Measurements from ENCODE around the gene RBAK.

RBAK gene

DNA sequence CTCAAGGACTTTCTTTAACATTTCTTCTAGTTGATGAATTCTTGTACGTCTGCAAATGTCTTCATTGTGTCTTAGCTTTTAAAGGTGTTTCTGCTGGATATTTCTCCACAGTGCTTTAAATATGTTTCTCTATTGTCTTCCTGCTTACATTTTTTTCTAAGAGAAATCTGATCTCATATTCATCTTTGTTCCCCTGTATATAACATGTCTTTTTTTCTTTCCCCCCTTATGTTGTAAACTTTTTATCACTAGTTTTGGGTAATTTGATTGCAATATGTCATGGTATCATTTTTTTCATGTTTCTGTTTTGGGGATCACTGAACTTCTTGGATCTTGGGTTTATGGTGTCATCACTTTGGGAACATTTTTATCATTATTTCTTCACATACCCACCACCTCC lies 7.5 kb downstream of the RBAK start:
- Histone ChIP-seq H2AFZ (no peak overlapping the region), H3K36me3 (ENCODE audit: control insufficient read depth, insufficient read depth, low read length) (no peaks in the 10 kb centered on the region), H3K4me1 (no peaks in the 10 kb centered on the region), H3K4me3 (ENCODE audit: low read depth, low read length) (no peak overlapping the region), H3K9me3 (ENCODE audit: control insufficient read depth, low read length) (no peaks in the 10 kb centered on the region), H3K9ac (no peak overlapping the region), H3K79me2 (peaks cover 13% of the 10 kb centered on the region), H3K27me3 (ENCODE audit: control insufficient read depth, insufficient read depth, low read length) (no peaks in the 10 kb centered on the region), H3K27ac (no peak overlapping the region), H3K4me2 (ENCODE audit: low read length) (no peak overlapping the region)
- TF ChIP-seq, protein P1, sequence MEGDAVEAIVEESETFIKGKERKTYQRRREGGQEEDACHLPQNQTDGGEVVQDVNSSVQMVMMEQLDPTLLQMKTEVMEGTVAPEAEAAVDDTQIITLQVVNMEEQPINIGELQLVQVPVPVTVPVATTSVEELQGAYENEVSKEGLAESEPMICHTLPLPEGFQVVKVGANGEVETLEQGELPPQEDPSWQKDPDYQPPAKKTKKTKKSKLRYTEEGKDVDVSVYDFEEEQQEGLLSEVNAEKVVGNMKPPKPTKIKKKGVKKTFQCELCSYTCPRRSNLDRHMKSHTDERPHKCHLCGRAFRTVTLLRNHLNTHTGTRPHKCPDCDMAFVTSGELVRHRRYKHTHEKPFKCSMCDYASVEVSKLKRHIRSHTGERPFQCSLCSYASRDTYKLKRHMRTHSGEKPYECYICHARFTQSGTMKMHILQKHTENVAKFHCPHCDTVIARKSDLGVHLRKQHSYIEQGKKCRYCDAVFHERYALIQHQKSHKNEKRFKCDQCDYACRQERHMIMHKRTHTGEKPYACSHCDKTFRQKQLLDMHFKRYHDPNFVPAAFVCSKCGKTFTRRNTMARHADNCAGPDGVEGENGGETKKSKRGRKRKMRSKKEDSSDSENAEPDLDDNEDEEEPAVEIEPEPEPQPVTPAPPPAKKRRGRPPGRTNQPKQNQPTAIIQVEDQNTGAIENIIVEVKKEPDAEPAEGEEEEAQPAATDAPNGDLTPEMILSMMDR (IDR thresholded peaks at IDR 0.05), result no peak

DNA sequence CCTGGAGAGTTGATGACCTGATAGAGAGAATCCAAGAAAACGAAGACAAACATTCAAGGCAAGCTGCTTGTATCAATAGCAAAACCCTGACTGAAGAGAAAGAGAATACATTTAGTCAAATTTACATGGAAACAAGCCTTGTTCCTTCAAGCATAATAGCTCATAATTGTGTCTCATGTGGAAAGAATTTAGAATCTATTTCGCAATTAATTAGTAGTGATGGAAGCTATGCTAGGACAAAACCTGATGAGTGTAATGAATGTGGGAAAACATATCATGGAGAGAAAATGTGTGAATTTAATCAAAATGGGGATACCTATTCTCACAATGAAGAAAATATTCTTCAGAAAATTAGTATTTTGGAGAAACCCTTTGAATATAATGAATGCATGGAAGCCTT lies 18.0 kb downstream of the RBAK start:
- no peak overlapping the region for H3K4me3 ChIP-seq (ENCODE audit: low read depth, low read length)
- H3K9ac ChIP-seq, result no peak overlapping the region
- H3K4me2 ChIP-seq (ENCODE audit: low read length), result no peak overlapping the region
- no peak overlapping the region for H2AFZ ChIP-seq
- no peaks in the 10 kb centered on the region for H3K79me2 ChIP-seq
- no peaks in the 10 kb centered on the region for H3K4me1 ChIP-seq
- H3K27me3 ChIP-seq (ENCODE audit: control insufficient read depth, insufficient read depth, low read length), result no peaks in the 10 kb centered on the region
- H3K27ac ChIP-seq, result no peak overlapping the region
- H3K9me3 ChIP-seq (ENCODE audit: control insufficient read depth, low read length), result peaks cover 23% of the 10 kb centered on the region
- TF ChIP-seq, protein P1 (IDR thresholded peaks at IDR 0.05), result no peak
- H3K36me3 ChIP-seq (ENCODE audit: control insufficient read depth, insufficient read depth, low read length), result peaks cover 31% of the 10 kb centered on the region

DNA sequence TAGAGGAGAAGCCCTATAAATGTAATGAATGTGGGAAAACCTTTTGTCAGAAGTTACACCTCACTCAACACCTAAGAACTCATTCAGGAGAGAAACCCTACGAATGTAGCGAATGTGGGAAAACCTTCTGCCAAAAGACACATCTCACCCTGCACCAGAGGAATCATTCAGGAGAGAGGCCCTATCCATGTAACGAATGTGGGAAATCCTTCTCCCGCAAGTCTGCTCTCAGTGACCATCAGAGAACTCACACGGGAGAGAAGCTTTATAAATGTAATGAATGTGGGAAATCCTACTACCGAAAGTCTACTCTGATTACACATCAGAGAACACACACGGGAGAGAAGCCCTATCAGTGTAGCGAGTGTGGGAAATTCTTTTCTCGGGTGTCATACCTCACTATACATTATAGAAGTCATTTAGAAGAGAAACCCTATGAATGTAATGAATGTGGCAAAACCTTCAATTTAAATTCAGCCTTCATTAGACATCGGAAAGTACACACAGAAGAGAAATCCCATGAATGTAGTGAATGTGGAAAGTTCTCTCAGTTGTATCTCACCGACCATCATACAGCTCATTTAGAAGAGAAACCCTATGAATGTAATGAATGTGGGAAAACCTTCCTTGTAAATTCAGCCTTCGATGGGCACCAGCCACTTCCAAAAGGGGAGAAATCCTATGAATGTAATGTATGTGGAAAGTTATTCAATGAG lies 18.9 kb downstream of the RBAK start:
- Histone ChIP-seq H3K4me2 (ENCODE audit: low read length) (no peak overlapping the region), H3K4me1 (no peaks in the 10 kb centered on the region), H3K9ac (no peak overlapping the region), H3K9me3 (ENCODE audit: control insufficient read depth, low read length) (peaks cover 23% of the 10 kb centered on the region), H3K36me3 (ENCODE audit: control insufficient read depth, insufficient read depth, low read length) (peaks cover 31% of the 10 kb centered on the region), H3K27me3 (ENCODE audit: control insufficient read depth, insufficient read depth, low read length) (no peaks in the 10 kb centered on the region), H3K27ac (no peak overlapping the region), H2AFZ (no peak overlapping the region), H3K4me3 (ENCODE audit: low read depth, low read length) (no peak overlapping the region), H3K79me2 (no peaks in the 10 kb centered on the region)
- TF ChIP-seq, protein P1 (IDR thresholded peaks at IDR 0.05), result no peak

DNA sequence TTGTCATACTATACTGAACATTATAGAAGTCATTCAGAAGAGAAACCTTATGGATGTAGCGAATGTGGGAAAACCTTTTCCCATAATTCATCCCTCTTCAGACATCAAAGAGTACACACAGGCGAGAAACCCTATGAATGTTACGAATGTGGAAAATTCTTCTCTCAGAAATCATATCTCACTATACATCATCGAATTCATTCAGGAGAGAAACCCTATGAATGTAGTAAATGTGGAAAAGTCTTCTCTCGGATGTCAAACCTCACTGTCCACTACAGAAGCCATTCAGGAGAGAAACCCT lies 19.4 kb downstream of the RBAK start:
- no peaks in the 10 kb centered on the region for H3K4me1 ChIP-seq
- no peaks in the 10 kb centered on the region for H3K79me2 ChIP-seq
- no peak overlapping the region for H3K27ac ChIP-seq
- H3K4me3 ChIP-seq (ENCODE audit: low read depth, low read length), result no peak overlapping the region
- H3K4me2 ChIP-seq (ENCODE audit: low read length), result no peak overlapping the region
- H3K36me3 ChIP-seq (ENCODE audit: control insufficient read depth, insufficient read depth, low read length), result peaks cover 31% of the 10 kb centered on the region
- H2AFZ ChIP-seq, result no peak overlapping the region
- H3K9ac ChIP-seq, result no peak overlapping the region
- H3K27me3 ChIP-seq (ENCODE audit: control insufficient read depth, insufficient read depth, low read length), result no peaks in the 10 kb centered on the region
- TF ChIP-seq, protein P1 (IDR thresholded peaks at IDR 0.05), result no peak
- peaks cover 23% of the 10 kb centered on the region for H3K9me3 ChIP-seq (ENCODE audit: control insufficient read depth, low read length)

DNA sequence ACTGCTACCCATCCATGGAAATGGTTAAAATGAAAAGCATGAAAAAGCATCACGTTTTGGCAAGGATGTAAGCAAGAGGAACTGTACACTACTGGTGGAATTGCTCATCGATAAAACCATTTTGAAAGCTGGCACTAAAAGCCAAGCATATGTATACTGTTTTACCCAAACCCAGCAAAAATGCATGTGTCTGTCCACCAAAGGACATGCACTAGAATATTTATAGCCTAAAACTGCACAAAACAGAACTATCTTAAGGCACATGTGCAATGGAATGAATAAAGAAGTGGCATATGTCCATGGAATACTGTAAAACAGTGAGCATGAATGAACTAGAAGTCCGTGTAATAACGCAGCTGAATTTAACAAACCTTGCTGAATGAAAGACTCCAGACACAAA lies 22.9 kb downstream of the RBAK start:
- H3K79me2 ChIP-seq, result no peaks in the 10 kb centered on the region
- no peak overlapping the region for H2AFZ ChIP-seq
- H3K4me3 ChIP-seq (ENCODE audit: low read depth, low read length), result no peak overlapping the region
- peaks cover 23% of the 10 kb centered on the region for H3K9me3 ChIP-seq (ENCODE audit: control insufficient read depth, low read length)
- no peak overlapping the region for H3K27ac ChIP-seq
- TF ChIP-seq, protein P1 (IDR thresholded peaks at IDR 0.05), result no peak
- H3K9ac ChIP-seq, result no peak overlapping the region
- no peak overlapping the region for H3K4me2 ChIP-seq (ENCODE audit: low read length)
- no peaks in the 10 kb centered on the region for H3K27me3 ChIP-seq (ENCODE audit: control insufficient read depth, insufficient read depth, low read length)
- peaks cover 26% of the 10 kb centered on the region for H3K36me3 ChIP-seq (ENCODE audit: control insufficient read depth, insufficient read depth, low read length)
- H3K4me1 ChIP-seq, result no peaks in the 10 kb centered on the region

Data from parathyroid adenoma (tissue), 2 donors.